ENCODE measurements around the gene EIF4E2. TPM values are rescaled to one million over a fixed set of nuclear protein-coding genes. Genes with fewer than 3 reads are reported as not detected.

The EIF4E2 gene
- total RNA-seq, 1 donor from 2014 or later, result 87.1 TPM

GRCh38 chr2:232521959-232522622, 28.4 kb upstream of the EIF4E2 start:
- Mint-ChIP-seq H3K36me3 (ENCODE audit: low read depth) (no peaks in the 10 kb centered on the region), H3K27me3 (ENCODE audit: low read depth) (peaks cover 34% of the 10 kb centered on the region), H3K9me3 (ENCODE audit: low read depth) (no peaks in the 10 kb centered on the region), H3K27ac (ENCODE audit: unreplicated experiment) (no peak overlapping the region), H3K4me1 (ENCODE audit: low read depth) (peaks cover 7% of the 10 kb centered on the region), H3K4me3 (ENCODE audit: unreplicated experiment) (no peak overlapping the region)
- DNase-seq (ENCODE audit: low spot score), result no peak
- TF ChIP-seq CTCF (IDR thresholded peaks at IDR 0.05), result peak; percentile 95

DNA sequence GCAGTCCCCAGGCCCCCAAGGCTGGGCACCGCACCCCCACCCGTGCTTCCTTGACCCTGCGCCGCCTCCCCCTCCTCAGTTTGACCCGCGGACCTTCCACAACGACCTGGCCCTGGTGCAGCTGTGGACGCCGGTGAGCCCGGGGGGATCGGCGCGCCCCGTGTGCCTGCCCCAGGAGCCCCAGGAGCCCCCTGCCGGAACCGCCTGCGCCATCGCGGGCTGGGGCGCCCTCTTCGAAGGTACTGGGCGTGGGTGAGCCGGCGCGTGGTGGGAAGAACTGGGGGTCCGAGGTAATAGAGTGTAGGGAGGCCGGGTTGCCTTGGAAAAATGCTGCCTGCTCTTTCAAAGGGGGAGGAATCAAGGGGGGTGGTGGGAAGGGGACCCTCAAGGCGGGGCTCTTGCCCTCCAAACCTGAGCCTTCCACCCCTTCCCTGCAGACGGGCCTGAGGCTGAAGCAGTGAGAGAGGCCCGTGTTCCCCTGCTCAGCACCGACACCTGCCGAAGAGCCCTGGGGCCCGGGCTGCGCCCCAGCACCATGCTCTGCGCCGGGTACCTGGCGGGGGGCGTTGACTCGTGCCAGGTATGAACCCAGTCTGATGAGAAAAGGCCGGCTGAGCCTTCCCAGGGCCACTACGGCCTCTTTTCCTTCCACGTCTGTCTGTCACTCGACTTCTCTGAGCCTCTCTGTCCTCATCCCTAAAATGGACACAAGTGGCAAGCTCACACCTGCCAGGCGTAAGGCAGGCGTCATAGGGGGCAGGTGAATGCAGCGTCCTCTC, 27.7 kb upstream of the EIF4E2 start:
- Mint-ChIP-seq H3K4me3 (ENCODE audit: unreplicated experiment) (no peak overlapping the region), H3K27me3 (ENCODE audit: low read depth) (peaks cover 30% of the 10 kb centered on the region), H3K36me3 (ENCODE audit: low read depth) (no peaks in the 10 kb centered on the region), H3K27ac (ENCODE audit: unreplicated experiment) (no peak overlapping the region), H3K4me1 (ENCODE audit: low read depth) (peaks cover 7% of the 10 kb centered on the region), H3K9me3 (ENCODE audit: low read depth) (no peaks in the 10 kb centered on the region)
- no peak for DNase-seq (ENCODE audit: low spot score)
- no peak for TF ChIP-seq CTCF (IDR thresholded peaks at IDR 0.05)

DNA sequence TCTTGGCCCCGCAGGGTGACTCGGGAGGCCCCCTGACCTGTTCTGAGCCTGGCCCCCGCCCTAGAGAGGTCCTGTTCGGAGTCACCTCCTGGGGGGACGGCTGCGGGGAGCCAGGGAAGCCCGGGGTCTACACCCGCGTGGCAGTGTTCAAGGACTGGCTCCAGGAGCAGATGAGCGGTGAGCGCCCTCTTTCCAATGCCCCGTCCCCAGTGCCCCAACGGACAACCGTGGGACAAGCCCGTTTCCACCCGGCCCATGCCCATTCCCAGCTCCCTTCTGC, 27.1 kb upstream of the EIF4E2 start:
- Mint-ChIP-seq H3K4me3 (ENCODE audit: unreplicated experiment) (no peak overlapping the region), H3K9me3 (ENCODE audit: low read depth) (no peaks in the 10 kb centered on the region), H3K4me1 (ENCODE audit: low read depth) (peaks cover 7% of the 10 kb centered on the region), H3K36me3 (ENCODE audit: low read depth) (no peaks in the 10 kb centered on the region), H3K27me3 (ENCODE audit: low read depth) (peaks cover 30% of the 10 kb centered on the region), H3K27ac (ENCODE audit: unreplicated experiment) (no peak overlapping the region)
- no peak for TF ChIP-seq CTCF (IDR thresholded peaks at IDR 0.05)
- DNase-seq (ENCODE audit: low spot score), result no peak

DNA sequence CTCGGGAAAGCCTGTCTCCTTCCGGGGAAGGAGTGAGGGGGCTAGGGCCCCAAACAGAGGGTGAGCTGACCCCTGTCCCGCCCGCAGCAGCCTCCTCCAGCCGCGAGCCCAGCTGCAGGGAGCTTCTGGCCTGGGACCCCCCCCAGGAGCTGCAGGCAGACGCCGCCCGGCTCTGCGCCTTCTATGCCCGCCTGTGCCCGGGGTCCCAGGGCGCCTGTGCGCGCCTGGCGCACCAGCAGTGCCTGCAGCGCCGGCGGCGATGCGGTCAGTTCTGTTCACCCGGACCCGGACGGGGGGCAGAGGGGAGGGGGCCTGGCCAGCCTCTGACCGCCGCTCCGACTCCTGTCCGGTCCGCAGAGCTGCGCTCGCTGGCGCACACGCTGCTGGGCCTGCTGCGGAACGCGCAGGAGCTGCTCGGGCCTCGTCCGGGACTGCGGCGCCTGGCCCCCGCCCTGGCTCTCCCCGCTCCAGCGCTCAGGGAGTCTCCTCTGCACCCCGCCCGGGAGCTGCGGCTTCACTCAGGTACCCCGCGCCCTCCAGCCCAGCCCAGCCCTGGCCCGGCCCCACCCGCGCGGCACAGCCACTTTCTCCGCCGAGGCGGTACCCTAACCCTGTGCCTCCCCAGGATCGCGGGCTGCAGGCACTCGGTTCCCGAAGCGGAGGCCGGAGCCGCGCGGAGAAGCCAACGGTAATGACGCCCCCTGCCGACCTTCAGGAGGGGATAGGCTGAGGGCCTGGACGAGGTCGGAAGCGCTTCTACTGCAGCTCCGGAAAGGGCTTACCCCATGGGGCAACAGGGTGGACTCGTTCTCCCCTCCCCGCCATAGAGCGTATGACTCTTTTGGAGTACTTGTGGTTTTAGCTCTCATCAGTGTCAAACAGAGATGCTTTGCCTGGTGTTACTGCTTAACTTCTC, 26.5 kb upstream of the EIF4E2 start:
- Mint-ChIP-seq H3K9me3 (ENCODE audit: low read depth) (no peaks in the 10 kb centered on the region), H3K27ac (ENCODE audit: unreplicated experiment) (no peak overlapping the region), H3K4me3 (ENCODE audit: unreplicated experiment) (peak overlapping the region; percentile 33), H3K4me1 (ENCODE audit: low read depth) (peaks cover 7% of the 10 kb centered on the region), H3K27me3 (ENCODE audit: low read depth) (peaks cover 32% of the 10 kb centered on the region), H3K36me3 (ENCODE audit: low read depth) (no peaks in the 10 kb centered on the region)
- peak; percentile 71 for TF ChIP-seq CTCF (IDR thresholded peaks at IDR 0.05)
- DNase-seq (ENCODE audit: low spot score), result no peak

DNA sequence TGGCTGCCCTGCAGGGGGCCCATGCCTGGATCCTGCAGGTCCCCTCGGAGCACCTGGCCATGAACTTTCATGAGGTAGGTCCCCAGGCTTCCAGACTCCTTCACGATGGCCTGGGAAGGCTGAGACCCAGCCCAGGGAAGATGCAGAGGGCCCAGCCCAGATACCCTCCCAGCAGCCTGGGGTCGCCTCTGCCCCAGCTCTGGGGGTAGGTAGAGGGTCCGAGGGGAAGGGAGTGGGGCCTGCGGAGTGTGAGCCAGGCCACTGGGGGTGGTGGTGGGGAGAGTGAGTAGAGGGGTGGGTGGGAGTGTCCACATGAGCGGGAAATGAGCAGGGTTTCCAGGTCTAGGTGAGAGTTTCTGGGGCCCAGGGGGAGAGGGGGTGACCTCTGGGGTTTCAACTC, 25.7 kb upstream of the EIF4E2 start:
- Mint-ChIP-seq H3K9me3 (ENCODE audit: low read depth) (no peaks in the 10 kb centered on the region), H3K36me3 (ENCODE audit: low read depth) (no peaks in the 10 kb centered on the region), H3K27ac (ENCODE audit: unreplicated experiment) (no peak overlapping the region), H3K4me1 (ENCODE audit: low read depth) (peaks cover 7% of the 10 kb centered on the region), H3K4me3 (ENCODE audit: unreplicated experiment) (no peak overlapping the region), H3K27me3 (ENCODE audit: low read depth) (peaks cover 27% of the 10 kb centered on the region)
- DNase-seq (ENCODE audit: low spot score), result peak; percentile 62
- TF ChIP-seq CTCF (IDR thresholded peaks at IDR 0.05), result no peak
